Measurements from ENCODE around the gene MKRN2. TPM values are rescaled to one million over a fixed set of nuclear protein-coding genes. Genes with fewer than 3 reads are reported as not detected.
A peak's percentile ranks its signal among the peaks of the same experiment; 100 is the strongest.

The MKRN2 gene
- total RNA-seq, 2 donors from 2014 or later, result 20.9 to 21.2 TPM

GRCh38 chr3:12598890-12599289 is 42.0 kb downstream of the MKRN2 start:
- Histone ChIP-seq H3K27me3 (no peaks in the 10 kb centered on the region), H3K4me1 (no peaks in the 10 kb centered on the region), H3K4me3 (no peak overlapping the region), H3K9ac (ENCODE audit: low read depth in 2 of 2, low read length in 2 of 2) (no peak overlapping the region), H3K27ac (no peak overlapping the region), H3K9me3 (no peaks in the 10 kb centered on the region), H3K36me3 (no peaks in the 10 kb centered on the region)
- TF ChIP-seq CTCF (IDR thresholded peaks at IDR 0.05), result no peak
- intact Hi-C loops (cut with DNase I), result no loop called here
- no peak for DNase-seq

GRCh38 chr3:12601072-12601471 is 44.2 kb downstream of the MKRN2 start:
- no peak overlapping the region for H3K27ac ChIP-seq
- peak; percentile 18 for TF ChIP-seq CTCF (IDR thresholded peaks at IDR 0.05)
- H3K9me3 ChIP-seq, result no peaks in the 10 kb centered on the region
- H3K27me3 ChIP-seq, result no peaks in the 10 kb centered on the region
- intact Hi-C loops (cut with DNase I), result no loop called here
- DNase-seq, result no peak
- H3K36me3 ChIP-seq, result no peaks in the 10 kb centered on the region
- no peak overlapping the region for H3K9ac ChIP-seq (ENCODE audit: low read depth in 2 of 2, low read length in 2 of 2)
- no peaks in the 10 kb centered on the region for H3K4me1 ChIP-seq
- no peak overlapping the region for H3K4me3 ChIP-seq

- no peak for DNase-seq
- H3K9me3 ChIP-seq, result no peaks in the 10 kb centered on the region
- no peak for TF ChIP-seq CTCF (IDR thresholded peaks at IDR 0.05)
- H3K4me3 ChIP-seq, result no peak overlapping the region
- H3K36me3 ChIP-seq, result no peaks in the 10 kb centered on the region
- no peak overlapping the region for H3K9ac ChIP-seq (ENCODE audit: low read depth in 2 of 2, low read length in 2 of 2)
- no peak overlapping the region for H3K27ac ChIP-seq
- H3K27me3 ChIP-seq, result no peaks in the 10 kb centered on the region
- intact Hi-C loops (cut with DNase I), result no loop called here
- H3K4me1 ChIP-seq, result no peaks in the 10 kb centered on the region
These were observed 47.1 kb downstream of the MKRN2 start for GRCh38 chr3:12603969-12604368.

GRCh38 chr3:12608376-12608775 is 51.5 kb downstream of the MKRN2 start:
- TF ChIP-seq CTCF (IDR thresholded peaks at IDR 0.05), result no peak
- H3K27ac ChIP-seq, result no peak overlapping the region
- no peaks in the 10 kb centered on the region for H3K27me3 ChIP-seq
- no peak for DNase-seq
- H3K4me3 ChIP-seq, result no peak overlapping the region
- no peaks in the 10 kb centered on the region for H3K9me3 ChIP-seq
- no peaks in the 10 kb centered on the region for H3K4me1 ChIP-seq
- intact Hi-C loops (cut with DNase I), result no loop called here
- H3K9ac ChIP-seq (ENCODE audit: low read depth in 2 of 2, low read length in 2 of 2), result no peak overlapping the region
- H3K36me3 ChIP-seq, result no peaks in the 10 kb centered on the region

- intact Hi-C loops (cut with DNase I), result no loop called here
These were observed 54.2 kb downstream of the MKRN2 start for GRCh38 chr3:12611117-12611516.

More at GRCh38 chr3:12611117-12611516, 54.2 kb downstream of the MKRN2 start:
- DNase-seq, result no peak
- no peak overlapping the region for H3K9ac ChIP-seq (ENCODE audit: low read depth in 2 of 2, low read length in 2 of 2)
- H3K9me3 ChIP-seq, result no peaks in the 10 kb centered on the region
- H3K36me3 ChIP-seq, result no peaks in the 10 kb centered on the region
- no peaks in the 10 kb centered on the region for H3K27me3 ChIP-seq
- H3K4me3 ChIP-seq, result no peak overlapping the region
- TF ChIP-seq CTCF (IDR thresholded peaks at IDR 0.05), result no peak
- no peaks in the 10 kb centered on the region for H3K4me1 ChIP-seq
- no peak overlapping the region for H3K27ac ChIP-seq
